GM12878 (cell line): Measurements from ENCODE around the gene FEM1B. TPM values are rescaled to one million over a fixed set of nuclear protein-coding genes. Genes with fewer than 3 reads are reported as not detected.

Source experiments
- ATAC-seq: fragments of 200-7000 bp; cut with Tn5 transposase; 3 replicates; pipeline ENCODE4 v1.9.1; 2020; ENCODE audit warnings: mild to moderate bottlenecking, moderate library complexity
- BruUV-seq: library from RNA; stranded (reverse); fragments of 400-500 nt; replicated peaks from 2 replicates; lab custom pipeline; 2021; lab: Mats Ljungman, UMichigan
- CTCF ChIA-PET: fragments of 300-600 bp; sonication (Branson Sonifier 250); formaldehyde crosslinking; extraction: SDS; loops from one replicate; lab custom pipeline; 2021; ENCODE audit warnings: inconsistent platforms; lab: Yijun Ruan, JAX
- POLR2A ChIA-PET: fragments of 350-600 bp; formaldehyde crosslinking; extraction: SDS; loops from one replicate; lab custom pipeline; 2021; ENCODE audit warnings: inconsistent platforms; lab: Charles Lee
- RAD21 ChIA-PET: fragments of 300-600 bp; sonication (Branson Sonifier 250); formaldehyde crosslinking; loops from one replicate; lab custom pipeline; 2023; ENCODE audit warnings: antibody characterized with exemption; ENCODE audit not compliant: unreplicated experiment; lab: Charles Lee
- SMC1A ChIA-PET: fragments of 300-600 bp; sonication (Branson Sonifier 250); formaldehyde crosslinking; loops from one replicate; lab custom pipeline; 2023; ENCODE audit not compliant: unreplicated experiment, uncharacterized antibody; lab: Charles Lee
- DNase-seq: peaks from one replicate; pipeline ENCODE4 v3.0.0-alpha.2; 2011; ENCODE audit warnings: low read depth, low spot score
- FAIRE-seq: peaks from 3 replicates; lab custom pipeline; 2011; peaks lifted over from hg19 to GRCh38; lab: Jason Lieb, UNC
- H2AFZ ChIP-seq: 2 replicates; pipeline ENCODE4 v1.6.0; 2011; ENCODE audit warnings: low read depth, low read length, control low read depth; ENCODE audit not compliant: control insufficient read depth
- H3K27ac ChIP-seq: 2 replicates; pipeline ENCODE4 v1.5.1; 2011; ENCODE audit warnings: control low read depth; ENCODE audit not compliant: control insufficient read depth, insufficient read depth
- H3K27me3 ChIP-seq, 2 experiments: replicated peaks in 1 of 2; 2 replicates each; pipeline versions ENCODE4 v1.6.0 to v1.6.1; 2011; ENCODE audit warnings: low read length in 1 of 2; ENCODE audit not compliant: control insufficient read depth in 2 of 2, insufficient read depth in 2 of 2
- H3K36me3 ChIP-seq, 2 experiments: 2 replicates each; pipeline ENCODE4 v1.5.1; 2011; ENCODE audit warnings: low read length in 1 of 2; ENCODE audit not compliant: control insufficient read depth in 2 of 2, insufficient read depth in 2 of 2
- H3K4me1 ChIP-seq: 2 replicates; pipeline ENCODE4 v1.6.1; 2011; ENCODE audit warnings: mild to moderate bottlenecking, low read length, moderate library complexity, mixed read lengths; ENCODE audit not compliant: control insufficient read depth, insufficient read depth
- H3K4me2 ChIP-seq: 2 replicates; pipeline ENCODE4 v1.6.0; 2011; ENCODE audit warnings: control low read depth; ENCODE audit not compliant: control insufficient read depth, insufficient read depth
- H3K4me3 ChIP-seq: fragments of 200-600 bp; sonication (generic); 2 replicates; pipeline ENCODE4 v1.5.1; 2016
- H3K79me2 ChIP-seq: 2 replicates; pipeline ENCODE4 v1.6.0; 2011; ENCODE audit warnings: low read length; ENCODE audit not compliant: control insufficient read depth, insufficient read depth
- H3K9ac ChIP-seq: 2 replicates; pipeline ENCODE4 v1.8.0; 2011; ENCODE audit warnings: low read length, control low read depth, mixed read lengths; ENCODE audit not compliant: control insufficient read depth, insufficient read depth
- H3K9me3 ChIP-seq: replicated peaks from 3 replicates; pipeline ENCODE4 v1.5.1; 2011; ENCODE audit warnings: mild to moderate bottlenecking, low read length; ENCODE audit not compliant: control insufficient read depth, insufficient read depth
- H4K20me1 ChIP-seq: 2 replicates; pipeline ENCODE4 v1.6.0; 2011; ENCODE audit not compliant: control insufficient read depth, insufficient read depth
- BACH1 ChIP-seq: fragments of 450-650 bp; IDR thresholded peaks from 2 replicates; pipeline ENCODE4 v1.6.1; 2017; ENCODE audit warnings: mild to moderate bottlenecking, borderline replicate concordance
- BCL11A ChIP-seq: IDR thresholded peaks from 2 replicates; pipeline ENCODE4 v1.6.1; 2011; ENCODE audit warnings: low read depth, low read length
- BHLHE40 ChIP-seq, 2 experiments: fragments of 450-650 bp in 1 of 2; IDR thresholded peaks; 2 replicates each; pipeline ENCODE4 v1.6.1; 2011 to 2017; ENCODE audit warnings: low read depth in 2 of 2, borderline replicate concordance in 1 of 2, improper control_type of control experiment in 1 of 2, low read length in 1 of 2, mild to moderate bottlenecking in 1 of 2
- CHD4 ChIP-seq: fragments of 200-600 bp; sonication (generic); IDR thresholded peaks from 2 replicates; pipeline ENCODE4 v1.6.1; 2016; ENCODE audit warnings: mild to moderate bottlenecking
- EZH2 ChIP-seq: IDR thresholded peaks from 2 replicates; pipeline ENCODE4 v1.6.1; 2012; ENCODE audit warnings: low read depth, mild to moderate bottlenecking, control low read depth, inconsistent platforms, low read length, borderline replicate concordance; ENCODE audit not compliant: control insufficient read depth
- FOXM1 ChIP-seq: IDR thresholded peaks from 2 replicates; pipeline ENCODE4 v1.6.1; 2012; ENCODE audit warnings: low read depth, mild to moderate bottlenecking, inconsistent platforms, low read length, moderate library complexity
- HDAC2 ChIP-seq: fragments of 200-600 bp; sonication (generic); IDR thresholded peaks from 2 replicates; pipeline ENCODE4 v1.6.1; 2017
- HSF1 ChIP-seq: fragments of 150-350 bp; IDR thresholded peaks from 2 replicates; pipeline ENCODE4 v1.6.1; 2014; ENCODE audit warnings: mild to moderate bottlenecking, low read depth, low read length
- JUND ChIP-seq: IDR thresholded peaks from 2 replicates; pipeline ENCODE4 v1.6.1; 2012; ENCODE audit warnings: low read depth, mild to moderate bottlenecking, low read length, improper control_type of control experiment, moderate library complexity
- KLF5 ChIP-seq: fragments of 450-650 bp; IDR thresholded peaks from 2 replicates; pipeline ENCODE4 v1.6.1; 2014; ENCODE audit warnings: mild to moderate bottlenecking; ENCODE audit not compliant: partially characterized antibody
- NBN ChIP-seq: fragments of 450-650 bp; IDR thresholded peaks from 2 replicates; pipeline ENCODE4 v1.6.1; 2016
- NR2C1 ChIP-seq: fragments of 450-650 bp; IDR thresholded peaks from 2 replicates; pipeline ENCODE4 v1.6.1; 2017; ENCODE audit warnings: antibody characterized with exemption, mild to moderate bottlenecking, moderate library complexity
- POU2F2 ChIP-seq: IDR thresholded peaks from 3 replicates; pipeline ENCODE4 v1.6.1; 2011; ENCODE audit warnings: low read depth, mild to moderate bottlenecking, low read length, borderline replicate concordance
- RBBP5 ChIP-seq: fragments of 200-600 bp; sonication (generic); conservative IDR thresholded peaks from 2 replicates; pipeline ENCODE4 v1.6.1; 2016
- YBX1 ChIP-seq: fragments of 450-650 bp; IDR thresholded peaks from 2 replicates; pipeline ENCODE4 v1.6.1; 2016; ENCODE audit warnings: antibody characterized with exemption
- WGBS: methylation state at CpG from one replicate; pipeline ENCODE4 v1.1.6; 2016; ENCODE audit warnings: low lambda C conversion rate; ENCODE audit not compliant: insufficient replicate concordance, insufficient coverage; ENCODE audit errors: missing lambda C conversion rate; 5-methylcytosine and 5-hydroxymethylcytosine counted together
- in situ Hi-C: fragments of 300-500 bp; cut with MboI; formaldehyde crosslinking; loops from 9 replicates; pipeline ENCODE4 v1.14.3; 2018; ENCODE audit warnings: mixed read lengths
- intact Hi-C: fragments of 100-400 bp; cut with micrococcal nuclease; formaldehyde crosslinking; loops from one replicate; pipeline ENCODE4 v1.14.2; 2022; ENCODE audit not compliant: unreplicated experiment
- polyA plus RNA-seq, 11 experiments: library from polyadenylated mRNA; depleted of rRNA in 4 of 11; unstranded in 6 of 11; stranded (reverse) in 5 of 11; fragments of >200 nt; fragmentation: Nextera tagmentation in 4 of 11; fragmentation: Illumina TruSeq in 1 of 11; extraction: Ambion mirVana in 4 of 11; extraction: Trizol in 1 of 11; gene quantifications; 1 replicate in 1 of 11; 2 replicates in 10 of 11; pipeline versions ENCODE4 v1.2.1 to v1.2.3, GENCODE V29; 2011 to 2016; ENCODE audit warnings: inconsistent platforms in 2 of 11, missing spikeins in 2 of 11, low read depth in 1 of 11
- total RNA-seq, 4 experiments: library from RNA; depleted of rRNA in 3 of 4; stranded (reverse); fragments of >200 nt in 3 of 4; fragmentation: Illumina TruSeq in 1 of 4; extraction: Trizol in 1 of 4; gene quantifications; 2 replicates each; pipeline versions ENCODE4 v1.2.1 to v1.2.3, GENCODE V29; 2013 to 2021

The FEM1B gene
- total and polyA plus RNA-seq, 10 of the 15 experiments (the other 5 are each of a cell fraction or from before 2014, with no cell fraction given), result 5.5 to 61.1 (median 18.2) TPM

GRCh38 chr15:68315495-68316031 is 38.0 kb downstream of the FEM1B start:
- Histone ChIP-seq H3K4me1 (no peaks in the 10 kb centered on the region), H3K4me2 (no peak overlapping the region), H3K4me3 (no peak overlapping the region), H3K36me3 (no peaks in the 10 kb centered on the region), H3K27me3 (no peaks in the 10 kb centered on the region; a peak in 2 of 4 replicates), H3K27ac (no peak overlapping the region), H4K20me1 (no peaks in the 10 kb centered on the region), H3K79me2 (no peaks in the 10 kb centered on the region), H3K9ac (no peak overlapping the region), H2AFZ (no peak overlapping the region), H3K9me3 (no peaks in the 10 kb centered on the region)
- FAIRE-seq, result no peak
- ATAC-seq, result no peak
- POLR2A ChIA-PET, result no interaction called here
- RAD21 ChIA-PET, result interaction anchor here (0.9 to 1.3 kb wide), 4 partner anchors 9 to 62 kb away, joined by 3 to 7 read pairs (median 3); no protein-coding TSS in a partner anchor
- CTCF ChIA-PET, result interaction anchor here (1.3 to 2.7 kb wide), 4 partner anchors 9 to 62 kb away, joined by 3 to 22 read pairs (median 13); no protein-coding TSS in a partner anchor
- DNase-seq, result no peak
- 26% methylated on average over 11 of the region's 11 CpGs for WGBS
- SMC1A ChIA-PET, result no interaction called here
- no TSS peak for BruUV-seq
- intact Hi-C loops (no loop called here), in situ Hi-C loops (no loop called here)
- TF ChIP-seq POU2F2 (no peak), CHD4 (no peak), BACH1 (no peak), HDAC2 (no peak), YBX1 (no peak), RBBP5 (no peak), JUND (no peak), FOXM1 (no peak), KLF5 (no peak), HSF1 (no peak), BHLHE40 (IDR thresholded peaks at IDR 0.05; ENCODE audit: borderline replicate concordance in 1 of 2, low read depth in 2 of 2, low read length in 1 of 2) (no peak), NBN (no peak), BCL11A (no peak), NR2C1 (no peak), EZH2 (no peak)
